ENCODE results near the gene SORCS2. TPM values are rescaled to one million over a fixed set of nuclear protein-coding genes. Genes with fewer than 3 reads are reported as not detected.

Gene SORCS2
- total and polyA plus RNA-seq, 2 experiments from 2014 or later: 0.92 to 6.9 TPM

DNA sequence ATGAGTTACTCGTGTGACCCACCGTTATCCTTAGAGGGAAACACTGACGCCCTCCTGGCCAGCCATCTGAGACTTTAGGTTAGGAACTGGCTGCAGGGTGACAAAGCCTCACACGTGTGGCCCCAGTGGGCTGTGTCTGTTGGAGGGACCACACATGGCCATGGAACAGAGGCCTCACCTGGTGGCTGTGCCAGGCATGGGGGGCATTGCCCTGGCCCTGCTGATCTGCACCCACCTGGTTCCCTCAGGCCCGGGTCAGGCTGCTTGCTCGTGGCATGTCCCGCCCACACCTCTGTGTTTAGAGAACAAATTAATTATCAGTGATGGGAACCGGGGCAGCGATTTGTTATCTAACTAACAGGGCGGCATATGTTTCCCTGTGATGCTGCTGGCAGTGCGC is 343.3 kb downstream of the SORCS2 start:
- no peaks in the 10 kb centered on the region for H3K9me3 ChIP-seq (ENCODE audit: low read depth)
- no peak overlapping the region for H3K4me3 ChIP-seq
- no peaks in the 10 kb centered on the region for H3K27me3 ChIP-seq
- no peaks in the 10 kb centered on the region for H3K36me3 ChIP-seq
- H3K27ac ChIP-seq: no peak overlapping the region
- no peak for DNase-seq (ENCODE audit: low read depth in 1 of 2, low spot score in 1 of 2)
- no peaks in the 10 kb centered on the region for H3K4me1 ChIP-seq (ENCODE audit: low read depth)
- TF ChIP-seq, protein P1, sequence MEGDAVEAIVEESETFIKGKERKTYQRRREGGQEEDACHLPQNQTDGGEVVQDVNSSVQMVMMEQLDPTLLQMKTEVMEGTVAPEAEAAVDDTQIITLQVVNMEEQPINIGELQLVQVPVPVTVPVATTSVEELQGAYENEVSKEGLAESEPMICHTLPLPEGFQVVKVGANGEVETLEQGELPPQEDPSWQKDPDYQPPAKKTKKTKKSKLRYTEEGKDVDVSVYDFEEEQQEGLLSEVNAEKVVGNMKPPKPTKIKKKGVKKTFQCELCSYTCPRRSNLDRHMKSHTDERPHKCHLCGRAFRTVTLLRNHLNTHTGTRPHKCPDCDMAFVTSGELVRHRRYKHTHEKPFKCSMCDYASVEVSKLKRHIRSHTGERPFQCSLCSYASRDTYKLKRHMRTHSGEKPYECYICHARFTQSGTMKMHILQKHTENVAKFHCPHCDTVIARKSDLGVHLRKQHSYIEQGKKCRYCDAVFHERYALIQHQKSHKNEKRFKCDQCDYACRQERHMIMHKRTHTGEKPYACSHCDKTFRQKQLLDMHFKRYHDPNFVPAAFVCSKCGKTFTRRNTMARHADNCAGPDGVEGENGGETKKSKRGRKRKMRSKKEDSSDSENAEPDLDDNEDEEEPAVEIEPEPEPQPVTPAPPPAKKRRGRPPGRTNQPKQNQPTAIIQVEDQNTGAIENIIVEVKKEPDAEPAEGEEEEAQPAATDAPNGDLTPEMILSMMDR (IDR thresholded peaks at IDR 0.05; ENCODE audit: low read depth, low read length): no peak

DNA sequence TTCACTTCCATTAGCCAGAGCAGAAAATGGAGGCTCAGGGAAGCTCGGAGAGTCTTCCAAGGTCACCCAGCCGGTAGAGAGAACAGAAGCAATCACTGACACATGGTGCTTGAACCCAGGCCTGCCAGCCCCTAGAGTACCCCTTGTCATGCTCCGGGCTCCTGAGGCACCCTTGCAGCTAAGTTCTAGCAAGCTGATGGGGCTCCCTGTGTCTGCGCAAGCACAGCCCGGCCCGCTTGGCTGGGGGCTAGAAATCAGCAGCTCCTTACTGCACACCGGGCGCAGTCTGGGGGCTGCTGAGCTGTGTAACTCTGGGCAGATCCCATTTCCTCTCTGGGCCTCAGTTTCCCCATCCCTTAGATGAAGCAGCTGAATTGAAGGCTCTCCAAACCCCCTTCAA is 344.5 kb downstream of the SORCS2 start:
- no peak for DNase-seq (ENCODE audit: low read depth in 1 of 2, low spot score in 1 of 2)
- no peak overlapping the region for H3K4me3 ChIP-seq
- H3K27ac ChIP-seq: no peak overlapping the region
- no peaks in the 10 kb centered on the region for H3K9me3 ChIP-seq (ENCODE audit: low read depth)
- H3K4me1 ChIP-seq (ENCODE audit: low read depth): no peaks in the 10 kb centered on the region
- H3K27me3 ChIP-seq: no peaks in the 10 kb centered on the region
- TF ChIP-seq, protein P1 (IDR thresholded peaks at IDR 0.05; ENCODE audit: low read depth, low read length): no peak
- H3K36me3 ChIP-seq: no peaks in the 10 kb centered on the region

DNA sequence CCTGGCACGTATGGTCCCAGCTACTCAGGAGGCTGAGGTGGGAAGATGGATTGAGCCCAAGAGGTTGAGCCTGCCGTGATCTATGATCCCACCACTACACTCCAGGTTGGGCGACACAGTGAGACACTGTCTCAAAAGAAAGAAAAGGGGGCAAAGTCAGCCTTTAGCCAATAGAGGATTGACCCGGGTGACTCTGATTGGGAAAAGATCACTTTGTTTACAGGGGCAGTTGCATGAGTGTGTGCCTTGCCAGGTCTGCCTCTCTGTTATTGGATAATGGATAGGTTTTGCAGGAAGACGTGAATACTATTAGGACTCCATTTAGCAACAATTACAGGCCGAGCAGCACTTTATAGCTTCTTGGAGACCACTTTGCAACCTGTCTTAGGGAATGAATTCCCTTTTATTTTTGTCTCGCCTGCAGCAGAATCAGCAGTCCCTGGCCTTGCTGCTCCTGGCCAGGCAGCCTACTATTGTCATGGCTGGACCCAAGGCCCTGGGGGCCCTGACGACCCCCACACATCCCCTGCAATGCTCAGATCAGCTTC is 345.6 kb downstream of the SORCS2 start:
- Histone ChIP-seq H3K36me3 (no peaks in the 10 kb centered on the region), H3K4me3 (no peak overlapping the region), H3K27ac (no peak overlapping the region), H3K27me3 (no peaks in the 10 kb centered on the region), H3K4me1 (ENCODE audit: low read depth) (no peaks in the 10 kb centered on the region), H3K9me3 (ENCODE audit: low read depth) (no peaks in the 10 kb centered on the region)
- TF ChIP-seq, protein P1 (IDR thresholded peaks at IDR 0.05; ENCODE audit: low read depth, low read length): no peak
- DNase-seq (ENCODE audit: low read depth in 1 of 2, low spot score in 1 of 2): no peak

DNA sequence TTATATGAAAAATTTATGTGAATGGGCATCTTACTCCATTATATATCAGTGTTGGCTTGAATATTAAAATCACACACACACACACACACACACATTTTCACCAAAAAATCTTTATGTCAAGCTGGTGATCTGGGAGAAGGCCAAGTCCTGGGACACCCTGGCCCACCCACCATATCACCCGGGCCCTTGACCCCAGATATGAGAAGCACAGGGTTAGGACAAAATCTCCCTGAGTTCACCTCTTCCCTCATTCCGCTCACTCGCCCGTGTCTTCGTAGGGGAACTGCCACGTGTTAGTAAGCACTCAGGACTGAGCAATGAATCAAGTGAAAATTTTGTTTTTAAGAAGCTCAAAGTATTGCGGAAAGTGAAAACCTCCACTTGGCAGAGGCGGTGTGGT is 346.2 kb downstream of the SORCS2 start:
- no peak overlapping the region for H3K27ac ChIP-seq
- H3K36me3 ChIP-seq: no peaks in the 10 kb centered on the region
- no peak for DNase-seq (ENCODE audit: low read depth in 1 of 2, low spot score in 1 of 2)
- no peak overlapping the region for H3K4me3 ChIP-seq
- TF ChIP-seq, protein P1 (IDR thresholded peaks at IDR 0.05; ENCODE audit: low read depth, low read length): no peak
- H3K9me3 ChIP-seq (ENCODE audit: low read depth): no peaks in the 10 kb centered on the region
- H3K4me1 ChIP-seq (ENCODE audit: low read depth): no peaks in the 10 kb centered on the region
- no peaks in the 10 kb centered on the region for H3K27me3 ChIP-seq

DNA sequence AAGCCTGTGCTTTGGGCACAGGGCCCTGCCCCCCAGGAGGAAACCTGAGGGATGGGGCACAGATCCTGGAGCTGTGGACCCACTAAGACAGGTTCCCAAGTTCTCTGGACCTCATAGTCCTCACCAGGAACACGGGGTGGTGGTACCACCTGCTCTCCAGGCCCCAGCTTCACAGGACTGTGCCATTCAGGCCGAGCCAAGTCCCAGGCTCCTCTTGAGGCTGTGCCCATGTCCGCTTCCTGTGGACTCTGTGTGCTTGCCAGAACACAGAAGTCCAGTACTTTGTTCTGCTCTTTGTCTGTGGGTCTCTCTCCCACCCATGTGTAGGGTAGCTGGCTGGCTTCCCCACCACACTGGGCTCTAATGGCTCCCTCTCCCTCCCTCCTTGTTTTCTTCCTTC is 346.8 kb downstream of the SORCS2 start:
- H3K36me3 ChIP-seq: no peaks in the 10 kb centered on the region
- H3K9me3 ChIP-seq (ENCODE audit: low read depth): no peaks in the 10 kb centered on the region
- DNase-seq (ENCODE audit: low read depth in 1 of 2, low spot score in 1 of 2): no peak
- no peak overlapping the region for H3K4me3 ChIP-seq
- H3K27me3 ChIP-seq: no peaks in the 10 kb centered on the region
- H3K4me1 ChIP-seq (ENCODE audit: low read depth): no peaks in the 10 kb centered on the region
- TF ChIP-seq, protein P1 (IDR thresholded peaks at IDR 0.05; ENCODE audit: low read depth, low read length): no peak
- H3K27ac ChIP-seq: no peak overlapping the region

DNA sequence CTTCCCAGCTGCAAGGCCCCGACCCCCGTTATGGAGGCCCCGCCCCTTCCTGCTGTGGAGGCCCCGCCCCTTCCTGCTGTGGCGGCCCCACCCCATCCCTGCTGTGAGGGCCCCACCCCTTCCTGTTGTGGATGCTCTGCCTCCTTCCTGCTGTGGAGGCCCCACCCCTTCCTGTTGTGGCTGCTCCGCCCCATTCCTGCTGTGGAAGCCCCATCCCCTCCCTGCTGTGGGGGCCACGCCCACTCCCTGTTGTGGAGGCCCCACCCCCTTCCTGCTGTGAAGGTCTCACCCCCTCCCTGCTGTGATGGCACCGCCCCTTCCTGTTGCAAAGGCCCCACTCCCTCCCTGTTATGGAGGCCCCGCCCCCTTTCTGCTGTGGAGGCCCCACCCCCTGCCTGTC is 347.3 kb downstream of the SORCS2 start:
- Histone ChIP-seq H3K4me1 (ENCODE audit: low read depth) (no peaks in the 10 kb centered on the region), H3K36me3 (no peaks in the 10 kb centered on the region), H3K4me3 (no peak overlapping the region), H3K9me3 (ENCODE audit: low read depth) (no peaks in the 10 kb centered on the region), H3K27me3 (no peaks in the 10 kb centered on the region), H3K27ac (no peak overlapping the region)
- DNase-seq (ENCODE audit: low read depth in 1 of 2, low spot score in 1 of 2): no peak
- TF ChIP-seq, protein P1 (IDR thresholded peaks at IDR 0.05; ENCODE audit: low read depth, low read length): no peak

Measured in cardiac muscle cell (in vitro differentiated cells and primary cell).